ENCODE data around the gene F12.
A peak's percentile ranks its signal among the peaks of the same experiment; 100 is the strongest.

Gene F12

DNA sequence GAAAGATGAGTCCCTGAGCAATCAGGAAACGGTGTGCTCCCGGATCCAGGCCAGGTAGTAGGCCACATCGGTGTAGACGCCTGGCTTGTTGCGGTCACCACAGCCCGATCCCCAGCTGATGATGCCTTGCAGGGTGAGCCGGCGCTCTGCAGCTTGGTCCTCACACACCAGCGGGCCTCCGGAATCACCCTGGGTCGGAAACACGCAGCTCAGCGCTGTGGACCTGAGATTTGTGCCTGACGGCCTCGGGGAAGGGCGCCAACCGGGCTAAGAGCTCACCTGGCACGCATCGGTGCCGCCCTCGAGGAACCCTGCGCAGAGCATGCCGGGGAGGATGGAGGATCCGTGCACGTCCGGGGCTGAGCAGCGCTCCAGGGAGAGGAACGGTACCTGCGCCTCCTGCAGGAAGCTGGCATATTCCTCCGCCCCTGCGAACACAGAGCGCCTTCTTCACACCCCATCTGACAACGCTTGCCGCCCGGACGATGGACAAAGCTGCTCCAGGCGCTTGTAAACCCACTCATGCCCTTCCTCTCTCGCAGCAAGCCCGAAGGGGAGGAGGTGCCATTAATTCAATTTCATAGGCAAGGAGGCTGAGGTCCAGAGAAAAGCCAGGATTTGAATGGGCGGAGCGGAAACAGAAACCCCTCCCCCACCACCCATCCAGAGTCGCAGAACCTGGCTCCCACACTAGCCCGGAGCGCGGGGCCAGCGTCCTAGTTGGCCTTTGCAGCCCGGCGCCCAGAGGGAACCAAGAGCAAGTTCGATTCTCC lies 6.9 kb downstream of the F12 start (continued):
- TF ChIP-seq, protein P1, sequence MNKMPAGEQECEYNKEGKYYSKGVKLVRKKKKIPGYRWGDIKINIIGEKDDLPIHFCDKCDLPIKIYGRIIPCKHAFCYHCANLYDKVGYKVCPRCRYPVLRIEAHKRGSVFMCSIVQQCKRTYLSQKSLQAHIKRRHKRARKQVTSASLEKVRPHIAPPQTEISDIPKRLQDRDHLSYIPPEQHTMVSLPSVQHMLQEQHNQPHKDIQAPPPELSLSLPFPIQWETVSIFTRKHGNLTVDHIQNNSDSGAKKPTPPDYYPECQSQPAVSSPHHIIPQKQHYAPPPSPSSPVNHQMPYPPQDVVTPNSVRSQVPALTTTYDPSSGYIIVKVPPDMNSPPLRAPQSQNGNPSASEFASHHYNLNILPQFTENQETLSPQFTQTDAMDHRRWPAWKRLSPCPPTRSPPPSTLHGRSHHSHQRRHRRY (tag by site-specific recombination; IDR thresholded peaks at IDR 0.05) = no peak
- TF ChIP-seq ZNF664 (tag by site-specific recombination; IDR thresholded peaks at IDR 0.05) (no peak), GLIS1 (tag by site-specific recombination; IDR thresholded peaks at IDR 0.05) (peak; percentile 42; the same call in 1 of the 2 replicates), ZNF629 (tag by site-specific recombination; IDR thresholded peaks at IDR 0.05) (peak; percentile 53), ZNF24 (tag by site-specific recombination; IDR thresholded peaks at IDR 0.05) (peak; percentile 80; the same call in 1 of the 2 replicates), ZNF112 (tag by site-specific recombination; IDR thresholded peaks at IDR 0.05) (no peak), ZNF624 (tag by site-specific recombination; IDR thresholded peaks at IDR 0.05) (no peak), ZNF610 (tag by site-specific recombination; IDR thresholded peaks at IDR 0.05; ENCODE audit: borderline replicate concordance) (0 out of 2 replicates have a peak, but pooled peaks have one; percentile 24), ZNF416 (tag by site-specific recombination; IDR thresholded peaks at IDR 0.05) (no peak), ZNF10 (tag by site-specific recombination; IDR thresholded peaks at IDR 0.05) (0 out of 2 replicates have a peak, but pooled peaks have one; percentile 13), ZNF623 (tag by site-specific recombination; IDR thresholded peaks at IDR 0.05) (no peak), ZXDB (tag by site-specific recombination; IDR thresholded peaks at IDR 0.05) (peak; percentile 95), ZNF776 (tag by site-specific recombination; IDR thresholded peaks at IDR 0.05; ENCODE audit: borderline replicate concordance) (no peak), ZNF555 (tag by site-specific recombination; conservative IDR thresholded peaks at IDR 0.05) (no peak), ZNF404 (tag by site-specific recombination; IDR thresholded peaks at IDR 0.05) (no peak), HOXC10 (CRISPR knock-in tag; IDR thresholded peaks at IDR 0.05) (no peak), ZFP41 (tag by site-specific recombination; IDR thresholded peaks at IDR 0.05; ENCODE audit: borderline replicate concordance) (no peak), HOXA7 (CRISPR knock-in tag; IDR thresholded peaks at IDR 0.05; ENCODE audit: borderline replicate concordance) (no peak), YY2 (tag by site-specific recombination; IDR thresholded peaks at IDR 0.05) (no peak), ZNF155 (tag by site-specific recombination; IDR thresholded peaks at IDR 0.05) (no peak), ZNF366 (tag by site-specific recombination; conservative IDR thresholded peaks at IDR 0.05) (peak; percentile 76), ZNF501 (tag by site-specific recombination; IDR thresholded peaks at IDR 0.05) (peak; percentile 81; the same call in 1 of the 2 replicates)
- TF ChIP-seq, protein P2, sequence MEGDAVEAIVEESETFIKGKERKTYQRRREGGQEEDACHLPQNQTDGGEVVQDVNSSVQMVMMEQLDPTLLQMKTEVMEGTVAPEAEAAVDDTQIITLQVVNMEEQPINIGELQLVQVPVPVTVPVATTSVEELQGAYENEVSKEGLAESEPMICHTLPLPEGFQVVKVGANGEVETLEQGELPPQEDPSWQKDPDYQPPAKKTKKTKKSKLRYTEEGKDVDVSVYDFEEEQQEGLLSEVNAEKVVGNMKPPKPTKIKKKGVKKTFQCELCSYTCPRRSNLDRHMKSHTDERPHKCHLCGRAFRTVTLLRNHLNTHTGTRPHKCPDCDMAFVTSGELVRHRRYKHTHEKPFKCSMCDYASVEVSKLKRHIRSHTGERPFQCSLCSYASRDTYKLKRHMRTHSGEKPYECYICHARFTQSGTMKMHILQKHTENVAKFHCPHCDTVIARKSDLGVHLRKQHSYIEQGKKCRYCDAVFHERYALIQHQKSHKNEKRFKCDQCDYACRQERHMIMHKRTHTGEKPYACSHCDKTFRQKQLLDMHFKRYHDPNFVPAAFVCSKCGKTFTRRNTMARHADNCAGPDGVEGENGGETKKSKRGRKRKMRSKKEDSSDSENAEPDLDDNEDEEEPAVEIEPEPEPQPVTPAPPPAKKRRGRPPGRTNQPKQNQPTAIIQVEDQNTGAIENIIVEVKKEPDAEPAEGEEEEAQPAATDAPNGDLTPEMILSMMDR (tag by site-specific recombination; IDR thresholded peaks at IDR 0.05) = peak; percentile 92
- TF ChIP-seq, protein P3, sequence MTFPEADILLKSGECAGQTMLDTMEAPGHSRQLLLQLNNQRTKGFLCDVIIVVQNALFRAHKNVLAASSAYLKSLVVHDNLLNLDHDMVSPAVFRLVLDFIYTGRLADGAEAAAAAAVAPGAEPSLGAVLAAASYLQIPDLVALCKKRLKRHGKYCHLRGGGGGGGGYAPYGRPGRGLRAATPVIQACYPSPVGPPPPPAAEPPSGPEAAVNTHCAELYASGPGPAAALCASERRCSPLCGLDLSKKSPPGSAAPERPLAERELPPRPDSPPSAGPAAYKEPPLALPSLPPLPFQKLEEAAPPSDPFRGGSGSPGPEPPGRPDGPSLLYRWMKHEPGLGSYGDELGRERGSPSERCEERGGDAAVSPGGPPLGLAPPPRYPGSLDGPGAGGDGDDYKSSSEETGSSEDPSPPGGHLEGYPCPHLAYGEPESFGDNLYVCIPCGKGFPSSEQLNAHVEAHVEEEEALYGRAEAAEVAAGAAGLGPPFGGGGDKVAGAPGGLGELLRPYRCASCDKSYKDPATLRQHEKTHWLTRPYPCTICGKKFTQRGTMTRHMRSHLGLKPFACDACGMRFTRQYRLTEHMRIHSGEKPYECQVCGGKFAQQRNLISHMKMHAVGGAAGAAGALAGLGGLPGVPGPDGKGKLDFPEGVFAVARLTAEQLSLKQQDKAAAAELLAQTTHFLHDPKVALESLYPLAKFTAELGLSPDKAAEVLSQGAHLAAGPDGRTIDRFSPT (tag by site-specific recombination; IDR thresholded peaks at IDR 0.05) = peak; percentile 90
- TF ChIP-seq, protein P4, sequence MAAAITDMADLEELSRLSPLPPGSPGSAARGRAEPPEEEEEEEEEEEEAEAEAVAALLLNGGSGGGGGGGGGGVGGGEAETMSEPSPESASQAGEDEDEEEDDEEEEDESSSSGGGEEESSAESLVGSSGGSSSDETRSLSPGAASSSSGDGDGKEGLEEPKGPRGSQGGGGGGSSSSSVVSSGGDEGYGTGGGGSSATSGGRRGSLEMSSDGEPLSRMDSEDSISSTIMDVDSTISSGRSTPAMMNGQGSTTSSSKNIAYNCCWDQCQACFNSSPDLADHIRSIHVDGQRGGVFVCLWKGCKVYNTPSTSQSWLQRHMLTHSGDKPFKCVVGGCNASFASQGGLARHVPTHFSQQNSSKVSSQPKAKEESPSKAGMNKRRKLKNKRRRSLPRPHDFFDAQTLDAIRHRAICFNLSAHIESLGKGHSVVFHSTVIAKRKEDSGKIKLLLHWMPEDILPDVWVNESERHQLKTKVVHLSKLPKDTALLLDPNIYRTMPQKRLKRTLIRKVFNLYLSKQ (tag by site-specific recombination; IDR thresholded peaks at IDR 0.05; ENCODE audit: borderline replicate concordance) = no peak
- TF ChIP-seq, protein P5, sequence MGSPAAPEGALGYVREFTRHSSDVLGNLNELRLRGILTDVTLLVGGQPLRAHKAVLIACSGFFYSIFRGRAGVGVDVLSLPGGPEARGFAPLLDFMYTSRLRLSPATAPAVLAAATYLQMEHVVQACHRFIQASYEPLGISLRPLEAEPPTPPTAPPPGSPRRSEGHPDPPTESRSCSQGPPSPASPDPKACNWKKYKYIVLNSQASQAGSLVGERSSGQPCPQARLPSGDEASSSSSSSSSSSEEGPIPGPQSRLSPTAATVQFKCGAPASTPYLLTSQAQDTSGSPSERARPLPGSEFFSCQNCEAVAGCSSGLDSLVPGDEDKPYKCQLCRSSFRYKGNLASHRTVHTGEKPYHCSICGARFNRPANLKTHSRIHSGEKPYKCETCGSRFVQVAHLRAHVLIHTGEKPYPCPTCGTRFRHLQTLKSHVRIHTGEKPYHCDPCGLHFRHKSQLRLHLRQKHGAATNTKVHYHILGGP (tag by site-specific recombination; IDR thresholded peaks at IDR 0.05) = peak; percentile 93
- TF ChIP-seq, protein P6, sequence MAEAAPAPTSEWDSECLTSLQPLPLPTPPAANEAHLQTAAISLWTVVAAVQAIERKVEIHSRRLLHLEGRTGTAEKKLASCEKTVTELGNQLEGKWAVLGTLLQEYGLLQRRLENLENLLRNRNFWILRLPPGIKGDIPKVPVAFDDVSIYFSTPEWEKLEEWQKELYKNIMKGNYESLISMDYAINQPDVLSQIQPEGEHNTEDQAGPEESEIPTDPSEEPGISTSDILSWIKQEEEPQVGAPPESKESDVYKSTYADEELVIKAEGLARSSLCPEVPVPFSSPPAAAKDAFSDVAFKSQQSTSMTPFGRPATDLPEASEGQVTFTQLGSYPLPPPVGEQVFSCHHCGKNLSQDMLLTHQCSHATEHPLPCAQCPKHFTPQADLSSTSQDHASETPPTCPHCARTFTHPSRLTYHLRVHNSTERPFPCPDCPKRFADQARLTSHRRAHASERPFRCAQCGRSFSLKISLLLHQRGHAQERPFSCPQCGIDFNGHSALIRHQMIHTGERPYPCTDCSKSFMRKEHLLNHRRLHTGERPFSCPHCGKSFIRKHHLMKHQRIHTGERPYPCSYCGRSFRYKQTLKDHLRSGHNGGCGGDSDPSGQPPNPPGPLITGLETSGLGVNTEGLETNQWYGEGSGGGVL (tag by site-specific recombination; IDR thresholded peaks at IDR 0.05) = 0 out of 2 replicates have a peak, but pooled peaks have one; percentile 23
- TF ChIP-seq, protein P7, sequence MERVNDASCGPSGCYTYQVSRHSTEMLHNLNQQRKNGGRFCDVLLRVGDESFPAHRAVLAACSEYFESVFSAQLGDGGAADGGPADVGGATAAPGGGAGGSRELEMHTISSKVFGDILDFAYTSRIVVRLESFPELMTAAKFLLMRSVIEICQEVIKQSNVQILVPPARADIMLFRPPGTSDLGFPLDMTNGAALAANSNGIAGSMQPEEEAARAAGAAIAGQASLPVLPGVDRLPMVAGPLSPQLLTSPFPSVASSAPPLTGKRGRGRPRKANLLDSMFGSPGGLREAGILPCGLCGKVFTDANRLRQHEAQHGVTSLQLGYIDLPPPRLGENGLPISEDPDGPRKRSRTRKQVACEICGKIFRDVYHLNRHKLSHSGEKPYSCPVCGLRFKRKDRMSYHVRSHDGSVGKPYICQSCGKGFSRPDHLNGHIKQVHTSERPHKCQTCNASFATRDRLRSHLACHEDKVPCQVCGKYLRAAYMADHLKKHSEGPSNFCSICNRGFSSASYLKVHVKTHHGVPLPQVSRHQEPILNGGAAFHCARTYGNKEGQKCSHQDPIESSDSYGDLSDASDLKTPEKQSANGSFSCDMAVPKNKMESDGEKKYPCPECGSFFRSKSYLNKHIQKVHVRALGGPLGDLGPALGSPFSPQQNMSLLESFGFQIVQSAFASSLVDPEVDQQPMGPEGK (tag by site-specific recombination; IDR thresholded peaks at IDR 0.05) = peak; percentile 72

Measured in HEK293 (cell line).